GM12878 (cell line): ENCODE measurements around the gene ZFPM1. TPM values are rescaled to one million over a fixed set of nuclear protein-coding genes. Genes with fewer than 3 reads are reported as not detected.

Experiments
- ATAC-seq: fragments of 200-7000 bp; cut with Tn5 transposase; 3 replicates; pipeline ENCODE4 v1.9.1; 2020; ENCODE audit warnings: mild to moderate bottlenecking, moderate library complexity
- BruUV-seq: library from RNA; stranded (reverse); fragments of 400-500 nt; replicated peaks from 2 replicates; lab custom pipeline; 2021; lab: Mats Ljungman, UMichigan
- CTCF ChIA-PET: fragments of 300-600 bp; sonication (Branson Sonifier 250); formaldehyde crosslinking; extraction: SDS; loops from one replicate; lab custom pipeline; 2021; ENCODE audit warnings: inconsistent platforms; lab: Yijun Ruan, JAX
- POLR2A ChIA-PET: fragments of 350-600 bp; formaldehyde crosslinking; extraction: SDS; loops from one replicate; lab custom pipeline; 2021; ENCODE audit warnings: inconsistent platforms; lab: Charles Lee
- RAD21 ChIA-PET: fragments of 300-600 bp; sonication (Branson Sonifier 250); formaldehyde crosslinking; loops from one replicate; lab custom pipeline; 2023; ENCODE audit warnings: antibody characterized with exemption; ENCODE audit not compliant: unreplicated experiment; lab: Charles Lee
- SMC1A ChIA-PET: fragments of 300-600 bp; sonication (Branson Sonifier 250); formaldehyde crosslinking; loops from one replicate; lab custom pipeline; 2023; ENCODE audit not compliant: unreplicated experiment, uncharacterized antibody; lab: Charles Lee
- DNase-seq: peaks from one replicate; pipeline ENCODE4 v3.0.0-alpha.2; 2011; ENCODE audit warnings: low read depth, low spot score
- FAIRE-seq: peaks from 3 replicates; lab custom pipeline; 2011; peaks lifted over from hg19 to GRCh38; lab: Jason Lieb, UNC
- H2AFZ ChIP-seq: 2 replicates; pipeline ENCODE4 v1.6.0; 2011; ENCODE audit warnings: low read depth, low read length, control low read depth; ENCODE audit not compliant: control insufficient read depth
- H3K27ac ChIP-seq: 2 replicates; pipeline ENCODE4 v1.5.1; 2011; ENCODE audit warnings: control low read depth; ENCODE audit not compliant: control insufficient read depth, insufficient read depth
- H3K27me3 ChIP-seq, 2 experiments: replicated peaks in 1 of 2; 2 replicates each; pipeline versions ENCODE4 v1.6.0 to v1.6.1; 2011; ENCODE audit warnings: low read length in 1 of 2; ENCODE audit not compliant: control insufficient read depth in 2 of 2, insufficient read depth in 2 of 2
- H3K36me3 ChIP-seq, 2 experiments: 2 replicates each; pipeline ENCODE4 v1.5.1; 2011; ENCODE audit warnings: low read length in 1 of 2; ENCODE audit not compliant: control insufficient read depth in 2 of 2, insufficient read depth in 2 of 2
- H3K4me1 ChIP-seq: 2 replicates; pipeline ENCODE4 v1.6.1; 2011; ENCODE audit warnings: mild to moderate bottlenecking, low read length, moderate library complexity, mixed read lengths; ENCODE audit not compliant: control insufficient read depth, insufficient read depth
- H3K4me2 ChIP-seq: 2 replicates; pipeline ENCODE4 v1.6.0; 2011; ENCODE audit warnings: control low read depth; ENCODE audit not compliant: control insufficient read depth, insufficient read depth
- H3K4me3 ChIP-seq: fragments of 200-600 bp; sonication (generic); 2 replicates; pipeline ENCODE4 v1.5.1; 2016
- H3K79me2 ChIP-seq: 2 replicates; pipeline ENCODE4 v1.6.0; 2011; ENCODE audit warnings: low read length; ENCODE audit not compliant: control insufficient read depth, insufficient read depth
- H3K9ac ChIP-seq: 2 replicates; pipeline ENCODE4 v1.8.0; 2011; ENCODE audit warnings: low read length, control low read depth, mixed read lengths; ENCODE audit not compliant: control insufficient read depth, insufficient read depth
- H3K9me3 ChIP-seq: replicated peaks from 3 replicates; pipeline ENCODE4 v1.5.1; 2011; ENCODE audit warnings: mild to moderate bottlenecking, low read length; ENCODE audit not compliant: control insufficient read depth, insufficient read depth
- H4K20me1 ChIP-seq: 2 replicates; pipeline ENCODE4 v1.6.0; 2011; ENCODE audit not compliant: control insufficient read depth, insufficient read depth
- ASH2L ChIP-seq: fragments of 300-600, 200-600 bp; sonication (generic); IDR thresholded peaks from 2 replicates; pipeline ENCODE4 v1.6.1; 2017; ENCODE audit warnings: low read depth, mild to moderate bottlenecking, borderline replicate concordance
- CBX3 ChIP-seq: fragments of 200-600 bp; sonication (generic); IDR thresholded peaks from 2 replicates; pipeline ENCODE4 v1.6.1; 2016; ENCODE audit warnings: low read depth, borderline replicate concordance
- CEBPB ChIP-seq, 2 experiments: fragments of 150-350 bp in 1 of 2; IDR thresholded peaks; 2 replicates each; pipeline ENCODE4 v1.6.1; 2012 to 2014; ENCODE audit warnings: low read depth in 2 of 2, low read length in 2 of 2, borderline replicate concordance in 1 of 2, inconsistent platforms in 1 of 2
- DPF2 ChIP-seq: fragments of 450-650 bp; IDR thresholded peaks from 2 replicates; pipeline ENCODE4 v1.6.1; 2017; ENCODE audit warnings: mild to moderate bottlenecking
- EGR1 ChIP-seq, 2 experiments: IDR thresholded peaks; 1 replicate in 1 of 2; 2 replicates in 1 of 2; pipeline ENCODE4 v1.6.1; 2011 to 2012; ENCODE audit warnings: low read depth in 2 of 2, low read length in 2 of 2, borderline replicate concordance in 1 of 2, mild to moderate bottlenecking in 1 of 2, moderate library complexity in 1 of 2
- GABPA ChIP-seq: IDR thresholded peaks from 2 replicates; pipeline ENCODE4 v1.6.1; 2014; ENCODE audit warnings: antibody characterized with exemption, low read depth, mild to moderate bottlenecking, inconsistent platforms
- GATAD2B ChIP-seq: fragments of 450-650 bp; conservative IDR thresholded peaks from 2 replicates; pipeline ENCODE4 v1.6.1; 2017; ENCODE audit warnings: low read depth, mild to moderate bottlenecking, moderate library complexity
- HSF1 ChIP-seq: fragments of 150-350 bp; IDR thresholded peaks from 2 replicates; pipeline ENCODE4 v1.6.1; 2014; ENCODE audit warnings: mild to moderate bottlenecking, low read depth, low read length
- IKZF2 ChIP-seq, 2 experiments: fragments of 450-650 bp; IDR thresholded peaks; 2 replicates each; pipeline ENCODE4 v1.6.1; 2017; ENCODE audit warnings: mild to moderate bottlenecking in 2 of 2, moderate library complexity in 2 of 2
- JUND ChIP-seq: IDR thresholded peaks from 2 replicates; pipeline ENCODE4 v1.6.1; 2012; ENCODE audit warnings: low read depth, mild to moderate bottlenecking, low read length, improper control_type of control experiment, moderate library complexity
- NFXL1 ChIP-seq: fragments of 450-650 bp; IDR thresholded peaks from 2 replicates; pipeline ENCODE4 v1.6.1; 2017; ENCODE audit warnings: antibody characterized with exemption, mild to moderate bottlenecking, borderline replicate concordance
- NR2C1 ChIP-seq: fragments of 450-650 bp; IDR thresholded peaks from 2 replicates; pipeline ENCODE4 v1.6.1; 2017; ENCODE audit warnings: antibody characterized with exemption, mild to moderate bottlenecking, moderate library complexity
- RFX5 ChIP-seq: IDR thresholded peaks from 2 replicates; pipeline ENCODE4 v1.6.1; 2011; ENCODE audit warnings: low read depth, low read length, improper control_type of control experiment
- SIX5 ChIP-seq: IDR thresholded peaks from 2 replicates; pipeline ENCODE4 v1.6.1; 2011; ENCODE audit warnings: mild to moderate bottlenecking, low read depth, low read length, moderate library complexity; ENCODE audit not compliant: severe bottlenecking
- SP1 ChIP-seq: IDR thresholded peaks from one replicate; pipeline ENCODE4 v1.6.1; 2011; ENCODE audit warnings: low read depth, low read length
- SUZ12 ChIP-seq: fragments of 200-600 bp; sonication (generic); IDR thresholded peaks from one replicate; pipeline ENCODE4 v1.6.1; 2018; ENCODE audit warnings: antibody characterized with exemption, mild to moderate bottlenecking; ENCODE audit not compliant: unreplicated experiment
- YY1 ChIP-seq: IDR thresholded peaks from 2 replicates; pipeline ENCODE4 v1.6.1; 2011; ENCODE audit warnings: low read depth, mild to moderate bottlenecking, low read length
- ZBED1 ChIP-seq: IDR thresholded peaks from 2 replicates; pipeline ENCODE4 v1.6.1; 2016; ENCODE audit warnings: borderline replicate concordance
- ZBTB33 ChIP-seq: fragments of 450-650 bp; IDR thresholded peaks from 2 replicates; pipeline ENCODE4 v1.6.1; 2017; ENCODE audit warnings: mild to moderate bottlenecking
- WGBS: methylation state at CpG from one replicate; pipeline ENCODE4 v1.1.6; 2016; ENCODE audit warnings: low lambda C conversion rate; ENCODE audit not compliant: insufficient replicate concordance, insufficient coverage; ENCODE audit errors: missing lambda C conversion rate; 5-methylcytosine and 5-hydroxymethylcytosine counted together
- in situ Hi-C: fragments of 300-500 bp; cut with MboI; formaldehyde crosslinking; loops from 9 replicates; pipeline ENCODE4 v1.14.3; 2018; ENCODE audit warnings: mixed read lengths
- intact Hi-C: fragments of 100-400 bp; cut with micrococcal nuclease; formaldehyde crosslinking; loops from one replicate; pipeline ENCODE4 v1.14.2; 2022; ENCODE audit not compliant: unreplicated experiment
- polyA plus RNA-seq, 11 experiments: library from polyadenylated mRNA; depleted of rRNA in 4 of 11; unstranded in 6 of 11; stranded (reverse) in 5 of 11; fragments of >200 nt; fragmentation: Nextera tagmentation in 4 of 11; fragmentation: Illumina TruSeq in 1 of 11; extraction: Ambion mirVana in 4 of 11; extraction: Trizol in 1 of 11; gene quantifications; 1 replicate in 1 of 11; 2 replicates in 10 of 11; pipeline versions ENCODE4 v1.2.1 to v1.2.3, GENCODE V29; 2011 to 2016; ENCODE audit warnings: inconsistent platforms in 2 of 11, missing spikeins in 2 of 11, low read depth in 1 of 11
- total RNA-seq, 4 experiments: library from RNA; depleted of rRNA in 3 of 4; stranded (reverse); fragments of >200 nt in 3 of 4; fragmentation: Illumina TruSeq in 1 of 4; extraction: Trizol in 1 of 4; gene quantifications; 2 replicates each; pipeline versions ENCODE4 v1.2.1 to v1.2.3, GENCODE V29; 2013 to 2021

The ZFPM1 gene
- total and polyA plus RNA-seq, 10 of the 15 experiments (the other 5 are each of a cell fraction or from before 2014, with no cell fraction given), result 0.02 to 5.1 (median 0.30) TPM

- TF ChIP-seq EGR1 (IDR thresholded peaks at IDR 0.05; ENCODE audit: borderline replicate concordance in 1 of 2, low read depth in 2 of 2, low read length in 2 of 2) (no peak), IKZF2 (IDR thresholded peaks at IDR 0.05) (no peak), DPF2 (no peak), ZBTB33 (no peak)
- TF ChIP-seq, all 136 proteins: peak for 0
Measured at GRCh38 chr16:88581033-88581432, 128.0 kb downstream of the ZFPM1 start (continued).

GRCh38 chr16:88582912-88583575, 130.0 kb downstream of the ZFPM1 start:
- no peak overlapping the region for H3K27ac ChIP-seq
- 89% methylated on average over 14 of the region's 14 CpGs for WGBS
- no peaks in the 10 kb centered on the region; the same call in 1 of the 2 replicates for H3K4me1 ChIP-seq
- no peak overlapping the region for H3K4me2 ChIP-seq
- no peak for DNase-seq
- no peaks in the 10 kb centered on the region for H4K20me1 ChIP-seq
- H3K27me3 ChIP-seq, result no peaks in the 10 kb centered on the region
- H3K9ac ChIP-seq, result no peak overlapping the region
- in situ Hi-C loops, result no loop called here
- no peak overlapping the region for H2AFZ ChIP-seq
- H3K4me3 ChIP-seq, result no peak overlapping the region
- BruUV-seq, result no TSS peak
- H3K9me3 ChIP-seq, result no peaks in the 10 kb centered on the region
- CTCF ChIA-PET, result no interaction called here
- SMC1A ChIA-PET, result interaction anchor here (2.0 kb wide), 1 partner anchor 14 kb away, joined by 5 read pairs; no protein-coding TSS in a partner anchor
- POLR2A ChIA-PET, result no interaction called here
- no peak for FAIRE-seq
- ATAC-seq, result no peak
- TF ChIP-seq NR2C1 (no peak), SIX5 (no peak), SUZ12 (no peak), ZBED1 (no peak), CBX3 (no peak), JUND (no peak), GATAD2B (no peak), RFX5 (no peak), YY1 (no peak), HSF1 (no peak), NFXL1 (no peak), ASH2L (no peak), SP1 (no peak), CEBPB (IDR thresholded peaks at IDR 0.05; ENCODE audit: borderline replicate concordance in 1 of 2, low read depth in 2 of 2, low read length in 2 of 2) (no peak), GABPA (no peak)
- intact Hi-C loops, result no loop called here
- peaks cover 29% of the 10 kb centered on the region for H3K79me2 ChIP-seq
- RAD21 ChIA-PET, result no interaction called here
- H3K36me3 ChIP-seq, result peaks cover 31 to 38% of the 10 kb centered on the region in 2 experiments
